ENCODE measurements around the gene RFNG.

RFNG gene

GRCh38 chr17:82089723-82090548, 38.3 kb upstream of the RFNG start:
- no peak for DNase-seq

GRCh38 chr17:82088838-82089722, 37.5 kb upstream of the RFNG start:
- DNase-seq, result no peak

- DNase-seq, result no peak
Observed at GRCh38 chr17:82087961-82088837, 36.6 kb upstream of the RFNG start.

GRCh38 chr17:82086941-82087906, 35.6 kb upstream of the RFNG start:
- DNase-seq, result no peak

GRCh38 chr17:82085931-82086764, 34.5 kb upstream of the RFNG start:
- no peak for DNase-seq

- DNase-seq, result no peak
Observed at GRCh38 chr17:82085031-82085861, 33.6 kb upstream of the RFNG start.

GRCh38 chr17:82084373-82085030, 32.9 kb upstream of the RFNG start:
- DNase-seq, result no peak

- DNase-seq, result no peak
Observed at GRCh38 chr17:82083533-82084359, 32.1 kb upstream of the RFNG start.

- no peak for DNase-seq
Observed at GRCh38 chr17:82083009-82083408, 31.4 kb upstream of the RFNG start.

- DNase-seq, result no peak
Observed at GRCh38 chr17:82082456-82082855, 30.8 kb upstream of the RFNG start.

- DNase-seq, result no peak
Observed at GRCh38 chr17:82081966-82082365, 30.4 kb upstream of the RFNG start.

GRCh38 chr17:82081546-82081945, 29.9 kb upstream of the RFNG start:
- no peak for DNase-seq

- no peak for DNase-seq
Observed at GRCh38 chr17:82080789-82081464, 29.3 kb upstream of the RFNG start.

GRCh38 chr17:82080048-82080788, 28.6 kb upstream of the RFNG start:
- no peak for DNase-seq

GRCh38 chr17:82079001-82079677, 27.5 kb upstream of the RFNG start:
- no peak for DNase-seq

GRCh38 chr17:82078433-82078832, 26.8 kb upstream of the RFNG start:
- DNase-seq, result no peak
